Ramos (cell line): ENCODE data around the gene HNF1A.
"Not testable (repeated sequence)": the region's sequence is repeated elsewhere in the genome, so short reads cannot be mapped to it uniquely, and the experiment has no call there.

Source experiments
- in situ Hi-C: fragments of 300-500 bp; cut with MboI; formaldehyde crosslinking; loops from one replicate; pipeline ENCODE4 v1.14.3; 2022; ENCODE audit warnings: low sequenced_read_pairs; ENCODE audit not compliant: unreplicated experiment

Gene HNF1A

GRCh38 chr12:120978296-120979219 lies at the start of gene HNF1A:
HNF1A (plus strand) TSS chr12:120978543; CDS start chr12:120978769, 226 bp downstream.
- in situ Hi-C loops, result loop anchor here (10.0 kb wide), 1 partner anchor 344 kb away; no protein-coding TSS in a partner anchor

- in situ Hi-C loops, result no loop called here
Observed at GRCh38 chr12:120928864-120929652, 49.3 kb upstream of the HNF1A start.

GRCh38 chr12:120930032-120930431 lies 48.3 kb upstream of the HNF1A start:
- in situ Hi-C loops, result no loop called here

GRCh38 chr12:120932058-120932457 lies 46.3 kb upstream of the HNF1A start:
- in situ Hi-C loops, result no loop called here

GRCh38 chr12:120932956-120933526 lies 45.3 kb upstream of the HNF1A start:
- in situ Hi-C loops, result no loop called here

- in situ Hi-C loops, result no loop called here
Observed at GRCh38 chr12:120933786-120934185, 44.6 kb upstream of the HNF1A start.

GRCh38 chr12:120936197-120936596 lies 42.1 kb upstream of the HNF1A start:
- in situ Hi-C loops, result no loop called here

- in situ Hi-C loops, result no loop called here
Observed at GRCh38 chr12:120938496-120938895, 39.8 kb upstream of the HNF1A start.

GRCh38 chr12:120939523-120939922 lies 38.8 kb upstream of the HNF1A start:
- in situ Hi-C loops, result no loop called here

- in situ Hi-C loops, result no loop called here
Observed at GRCh38 chr12:120940006-120940405, 38.3 kb upstream of the HNF1A start.

GRCh38 chr12:120940799-120941198 lies 37.5 kb upstream of the HNF1A start:
- in situ Hi-C loops, result no loop called here

- in situ Hi-C loops, result no loop called here
Observed at GRCh38 chr12:120941412-120941811, 36.9 kb upstream of the HNF1A start.

GRCh38 chr12:120941846-120942405 lies 36.4 kb upstream of the HNF1A start:
- in situ Hi-C loops, result no loop called here

GRCh38 chr12:120943482-120943881 lies 34.9 kb upstream of the HNF1A start:
- in situ Hi-C loops, result no loop called here

GRCh38 chr12:120944645-120945217 lies 33.6 kb upstream of the HNF1A start:
- in situ Hi-C loops, result no loop called here

- in situ Hi-C loops, result not testable (repeated sequence)
Observed at GRCh38 chr12:120945516-120945915, 32.8 kb upstream of the HNF1A start.

- in situ Hi-C loops, result not testable (repeated sequence)
Observed at GRCh38 chr12:120950260-120950799, 28.0 kb upstream of the HNF1A start.

- in situ Hi-C loops, result no loop called here
Observed at GRCh38 chr12:120950807-120951206, 27.5 kb upstream of the HNF1A start.

GRCh38 chr12:120955232-120955631 lies 23.1 kb upstream of the HNF1A start:
- in situ Hi-C loops, result no loop called here
